Hepatocyte (in vitro differentiated cells): ENCODE data around the gene DLK2.

Experiments used
- EZH2 ChIP-seq: fragments of 200-600 bp; sonication (generic); IDR thresholded peaks from 2 replicates; pipeline ENCODE4 v1.6.1; 2016; ENCODE audit warnings: antibody characterized with exemption, mild to moderate bottlenecking, borderline replicate concordance
- EZH2phosphoT487 ChIP-seq: fragments of 200-600 bp; sonication (generic); IDR thresholded peaks from one replicate; pipeline ENCODE4 v1.6.1; 2018; ENCODE audit warnings: antibody characterized with exemption, mild to moderate bottlenecking, low read depth, moderate library complexity; ENCODE audit not compliant: unreplicated experiment, severe bottlenecking
- TF ChIP-seq, protein P1 (sequence below): fragments of 200-600 bp; sonication (generic); IDR thresholded peaks from 2 replicates; pipeline ENCODE4 v1.5.1; 2016; ENCODE audit warnings: antibody characterized with exemption, mild to moderate bottlenecking; ENCODE audit not compliant: poor library complexity

DNA sequence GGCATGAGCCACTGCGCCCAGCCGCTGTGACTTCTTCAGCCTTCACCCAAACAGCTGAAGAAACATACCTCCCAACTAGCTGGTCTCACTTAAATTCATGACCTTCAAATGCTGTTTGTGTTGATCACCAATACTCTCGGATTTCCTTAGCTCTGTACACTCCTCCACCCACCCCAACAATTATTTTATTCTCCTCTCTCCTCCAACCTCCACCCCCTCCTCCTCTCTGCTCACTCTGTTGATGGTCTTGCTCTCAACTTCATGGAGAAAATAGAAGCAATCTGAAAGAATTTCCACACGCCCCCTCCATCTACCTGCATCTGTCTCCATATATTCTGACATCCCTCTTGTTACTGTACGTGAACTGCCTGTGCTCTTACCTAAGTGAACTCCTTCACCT, 6.6 kb upstream of the DLK2 start:
- TF ChIP-seq, protein P1, sequence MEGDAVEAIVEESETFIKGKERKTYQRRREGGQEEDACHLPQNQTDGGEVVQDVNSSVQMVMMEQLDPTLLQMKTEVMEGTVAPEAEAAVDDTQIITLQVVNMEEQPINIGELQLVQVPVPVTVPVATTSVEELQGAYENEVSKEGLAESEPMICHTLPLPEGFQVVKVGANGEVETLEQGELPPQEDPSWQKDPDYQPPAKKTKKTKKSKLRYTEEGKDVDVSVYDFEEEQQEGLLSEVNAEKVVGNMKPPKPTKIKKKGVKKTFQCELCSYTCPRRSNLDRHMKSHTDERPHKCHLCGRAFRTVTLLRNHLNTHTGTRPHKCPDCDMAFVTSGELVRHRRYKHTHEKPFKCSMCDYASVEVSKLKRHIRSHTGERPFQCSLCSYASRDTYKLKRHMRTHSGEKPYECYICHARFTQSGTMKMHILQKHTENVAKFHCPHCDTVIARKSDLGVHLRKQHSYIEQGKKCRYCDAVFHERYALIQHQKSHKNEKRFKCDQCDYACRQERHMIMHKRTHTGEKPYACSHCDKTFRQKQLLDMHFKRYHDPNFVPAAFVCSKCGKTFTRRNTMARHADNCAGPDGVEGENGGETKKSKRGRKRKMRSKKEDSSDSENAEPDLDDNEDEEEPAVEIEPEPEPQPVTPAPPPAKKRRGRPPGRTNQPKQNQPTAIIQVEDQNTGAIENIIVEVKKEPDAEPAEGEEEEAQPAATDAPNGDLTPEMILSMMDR: no peak
- TF ChIP-seq EZH2phosphoT487: no peak
- no peak for TF ChIP-seq EZH2
